Brain pericyte (primary cell): Measurements from ENCODE around the gene SLC22A12.

Source experiments
- DNase-seq: peaks from one replicate; pipeline ENCODE4 v3.0.0-alpha.2; 2012; ENCODE audit warnings: low read depth, low spot score

Gene SLC22A12

GRCh38 chr11:64562723-64563351 is 28.2 kb upstream of the SLC22A12 start:
- no peak for DNase-seq

- no peak for DNase-seq
Observed at GRCh38 chr11:64563966-64564365, 27.1 kb upstream of the SLC22A12 start.

GRCh38 chr11:64564419-64564818 is 26.6 kb upstream of the SLC22A12 start:
- no peak for DNase-seq

GRCh38 chr11:64564947-64565889 is 25.8 kb upstream of the SLC22A12 start:
- no peak for DNase-seq

GRCh38 chr11:64566042-64566914 is 24.7 kb upstream of the SLC22A12 start:
- DNase-seq, result no peak

- no peak for DNase-seq
Observed at GRCh38 chr11:64566915-64567891, 23.8 kb upstream of the SLC22A12 start.

GRCh38 chr11:64568041-64568571 is 22.9 kb upstream of the SLC22A12 start:
- DNase-seq, result no peak

- DNase-seq, result no peak
Observed at GRCh38 chr11:64568584-64569140, 22.4 kb upstream of the SLC22A12 start.

- DNase-seq, result no peak
Observed at GRCh38 chr11:64569300-64569970, 21.6 kb upstream of the SLC22A12 start.

- DNase-seq, result no peak
Observed at GRCh38 chr11:64570341-64570740, 20.7 kb upstream of the SLC22A12 start.

GRCh38 chr11:64571050-64571409 is 20.0 kb upstream of the SLC22A12 start:
- no peak for DNase-seq

- no peak for DNase-seq
Observed at GRCh38 chr11:64571410-64572091, 19.5 kb upstream of the SLC22A12 start.

- DNase-seq, result no peak
Observed at GRCh38 chr11:64572143-64572542, 18.9 kb upstream of the SLC22A12 start.

- no peak for DNase-seq
Observed at GRCh38 chr11:64577202-64577601, 13.8 kb upstream of the SLC22A12 start.

GRCh38 chr11:64580412-64580811 is 10.6 kb upstream of the SLC22A12 start:
- no peak for DNase-seq

- no peak for DNase-seq
Observed at GRCh38 chr11:64581057-64581523, 9.9 kb upstream of the SLC22A12 start.

- no peak for DNase-seq
Observed at GRCh38 chr11:64582885-64583284, 8.1 kb upstream of the SLC22A12 start.

GRCh38 chr11:64583296-64584262 is 7.4 kb upstream of the SLC22A12 start:
- DNase-seq, result no peak
